T-helper 9 cell (primary cell): Measurements from ENCODE around the gene TPSAB1.
"Not testable (repeated sequence)": the region's sequence is repeated elsewhere in the genome, so short reads cannot be mapped to it uniquely, and the experiment has no call there.

Experiments
- DNase-seq: peaks from one replicate; pipeline ENCODE4 v3.0.0-alpha.2; 2020

TPSAB1 gene

GRCh38 chr16:1271724-1272413 lies 31.4 kb downstream of the TPSAB1 start:
- DNase-seq: not testable (repeated sequence)

- no peak for DNase-seq
Observed at GRCh38 chr16:1272453-1273198, 32.1 kb downstream of the TPSAB1 start.

GRCh38 chr16:1273816-1274215 lies 33.3 kb downstream of the TPSAB1 start:
- DNase-seq: no peak

- no peak for DNase-seq
Observed at GRCh38 chr16:1274767-1275166, 34.3 kb downstream of the TPSAB1 start.

GRCh38 chr16:1275791-1276579 lies 35.5 kb downstream of the TPSAB1 start:
- DNase-seq: no peak

- DNase-seq: no peak
Observed at GRCh38 chr16:1276580-1276878, 36.0 kb downstream of the TPSAB1 start.

- DNase-seq: no peak
Observed at GRCh38 chr16:1277151-1277598, 36.7 kb downstream of the TPSAB1 start.

GRCh38 chr16:1277617-1278282 lies 37.2 kb downstream of the TPSAB1 start:
- DNase-seq: no peak

GRCh38 chr16:1278477-1278876 lies 38.0 kb downstream of the TPSAB1 start:
- no peak for DNase-seq

- DNase-seq: no peak
Observed at GRCh38 chr16:1279081-1279944, 38.8 kb downstream of the TPSAB1 start.

GRCh38 chr16:1279945-1280589 lies 39.6 kb downstream of the TPSAB1 start:
- DNase-seq: no peak

- DNase-seq: no peak
Observed at GRCh38 chr16:1280783-1281182, 40.3 kb downstream of the TPSAB1 start.

GRCh38 chr16:1281517-1281916 lies 41.0 kb downstream of the TPSAB1 start:
- no peak for DNase-seq

- DNase-seq: no peak
Observed at GRCh38 chr16:1282324-1282973, 41.9 kb downstream of the TPSAB1 start.

- no peak for DNase-seq
Observed at GRCh38 chr16:1283296-1283695, 42.8 kb downstream of the TPSAB1 start.

- no peak for DNase-seq
Observed at GRCh38 chr16:1283996-1284616, 43.6 kb downstream of the TPSAB1 start.

GRCh38 chr16:1285669-1286512 lies 45.4 kb downstream of the TPSAB1 start:
- DNase-seq: no peak

- DNase-seq: no peak
Observed at GRCh38 chr16:1286513-1287094, 46.1 kb downstream of the TPSAB1 start.

- no peak for DNase-seq
Observed at GRCh38 chr16:1287982-1288670, 47.6 kb downstream of the TPSAB1 start.
